Activated CD4-positive, alpha-beta T cell treated with anti-CD3 and anti-CD28 coated beads for 36 hours (primary cell): Measurements from ENCODE around the gene DDX28. TPM values are rescaled to one million over a fixed set of nuclear protein-coding genes. Genes with fewer than 3 reads are reported as not detected.
"Not testable (repeated sequence)": the region's sequence is repeated elsewhere in the genome, so short reads cannot be mapped to it uniquely, and the experiment has no call there.

Experiments
- ATAC-seq: fragments of 200-7000 bp; cut with Tn5 transposase; one replicate; pipeline ENCODE4 v1.10.0; 2021; ENCODE audit warnings: mild to moderate bottlenecking, moderate library complexity
- CTCF ChIA-PET: fragments of 350-600 bp; sonication (Branson Sonifier 250); formaldehyde crosslinking; loops from one replicate; lab custom pipeline; 2021; ENCODE audit warnings: antibody characterized with exemption; lab: Charles Lee
- POLR2A ChIA-PET: fragments of 350-600 bp; sonication (Branson Sonifier 250); formaldehyde crosslinking; loops from one replicate; lab custom pipeline; 2021; ENCODE audit warnings: antibody characterized with exemption, inconsistent platforms; lab: Charles Lee
- DNase-seq: peaks from one replicate; pipeline ENCODE4 v3.0.0-alpha.2; 2020
- H3K27ac Mint-ChIP-seq: one replicate; pipeline ENCODE4 v1.8.0; 2021; ENCODE audit warnings: mixed read lengths
- H3K27me3 Mint-ChIP-seq: one replicate; pipeline ENCODE4 v1.8.0; 2021; ENCODE audit warnings: mixed read lengths
- H3K36me3 Mint-ChIP-seq: one replicate; pipeline ENCODE4 v1.8.0; 2021; ENCODE audit warnings: low read depth, mixed read lengths
- H3K4me1 Mint-ChIP-seq: one replicate; pipeline ENCODE4 v1.8.0; 2021; ENCODE audit warnings: mixed read lengths
- H3K4me3 Mint-ChIP-seq: one replicate; pipeline ENCODE4 v1.8.0; 2021; ENCODE audit warnings: mild to moderate bottlenecking, moderate library complexity, mixed read lengths
- H3K9me3 Mint-ChIP-seq: one replicate; pipeline ENCODE4 v1.8.0; 2021; ENCODE audit warnings: low read depth, mixed read lengths
- intact Hi-C, 2 experiments: fragments of 100-400 bp; cut with DNase I in 1 of 2; cut with micrococcal nuclease in 1 of 2; formaldehyde crosslinking; loops; one replicate each; pipeline versions ENCODE4 v1.14.2 to v1.15.1; 2022 to 2024; cut with DNase I, micrococcal nuclease
- total RNA-seq, 2 experiments: library from RNA; stranded (reverse); gene quantifications; one replicate each; pipeline ENCODE4 v1.2.3, GENCODE V29; 2021

The DDX28 gene
- total RNA-seq, 2 experiments from 2014 or later = 13.7 to 17.1 TPM

- H3K4me1 Mint-ChIP-seq = peaks cover 7% of the 10 kb centered on the region
- no peak overlapping the region for H3K4me3 Mint-ChIP-seq
- no peaks in the 10 kb centered on the region for H3K9me3 Mint-ChIP-seq
- ChIA-PET CTCF (interaction anchor here (1.2 to 1.3 kb wide), 2 partner anchors 10 to 47 kb away, joined by 3 to 6 read pairs; no protein-coding TSS in a partner anchor), POLR2A (no interaction called here)
- intact Hi-C loops = no loop called here
- no peak for DNase-seq
- peaks cover 25% of the 10 kb centered on the region for H3K36me3 Mint-ChIP-seq
- no peak for ATAC-seq
- H3K27me3 Mint-ChIP-seq = no peaks in the 10 kb centered on the region
- no peak overlapping the region for H3K27ac Mint-ChIP-seq
Measured at GRCh38 chr16:68037841-68038597, 15.0 kb upstream of the DDX28 start.

- no peaks in the 10 kb centered on the region for H3K27me3 Mint-ChIP-seq
- peaks cover 23% of the 10 kb centered on the region for H3K36me3 Mint-ChIP-seq
- DNase-seq (no peak), ATAC-seq (no peak)
- no peak overlapping the region for H3K27ac Mint-ChIP-seq
- no peak overlapping the region for H3K4me3 Mint-ChIP-seq
- intact Hi-C loops = no loop called here
- POLR2A ChIA-PET = interaction anchor here (1.1 kb wide), 1 partner anchor 12 kb away, joined by 5 read pairs; the partner anchor contains the start of genes DDX28 and DUS2
- CTCF ChIA-PET = interaction anchor here (0.8 to 0.9 kb wide), 2 partner anchors 100 to 296 kb away, joined by 3 to 6 read pairs; no protein-coding TSS in a partner anchor
- H3K9me3 Mint-ChIP-seq = no peaks in the 10 kb centered on the region
- peaks cover 3% of the 10 kb centered on the region for H3K4me1 Mint-ChIP-seq
Measured at GRCh38 chr16:68035227-68035626, 12.2 kb upstream of the DDX28 start.

GRCh38 chr16:68033101-68033500 lies 10.1 kb upstream of the DDX28 start:
- Mint-ChIP-seq H3K4me3 (no peak overlapping the region), H3K36me3 (peaks cover 17% of the 10 kb centered on the region), H3K27ac (peak overlapping the region; percentile 56), H3K4me1 (no peaks in the 10 kb centered on the region), H3K27me3 (no peaks in the 10 kb centered on the region), H3K9me3 (no peaks in the 10 kb centered on the region)
- intact Hi-C loops = no loop called here
- no peak for ATAC-seq
- POLR2A ChIA-PET = no interaction called here
- no peak for DNase-seq
- CTCF ChIA-PET = no interaction called here

- Mint-ChIP-seq H3K9me3 (no peaks in the 10 kb centered on the region), H3K4me1 (no peaks in the 10 kb centered on the region), H3K4me3 (no peak overlapping the region), H3K27ac (no peak overlapping the region), H3K27me3 (no peaks in the 10 kb centered on the region), H3K36me3 (peaks cover 20% of the 10 kb centered on the region)
- ATAC-seq (peak; percentile 60), DNase-seq (no peak)
- intact Hi-C loops = no loop called here
- CTCF ChIA-PET = interaction anchor here (0.6 to 1.3 kb wide), 2 partner anchors 9 to 33 kb away, joined by 3 read pairs; partner anchors contain the start of genes DDX28 and DUS2
- POLR2A ChIA-PET = no interaction called here
Measured at GRCh38 chr16:68031951-68032350, 8.9 kb upstream of the DDX28 start.

- ATAC-seq, H3K4me3 Mint-ChIP-seq, intact Hi-C loops, H3K9me3 Mint-ChIP-seq, POLR2A ChIA-PET, DNase-seq, H3K4me1 Mint-ChIP-seq, H3K27ac Mint-ChIP-seq, H3K27me3 Mint-ChIP-seq: not testable (repeated sequence)
- peaks cover 25% of the 10 kb centered on the region for H3K36me3 Mint-ChIP-seq
- CTCF ChIA-PET = interaction anchor here (0.6 to 3.5 kb wide), 2 partner anchors 10 to 49 kb away, joined by 3 to 16 read pairs; no protein-coding TSS in a partner anchor
Measured at GRCh38 chr16:68030108-68030507, 7.1 kb upstream of the DDX28 start.

GRCh38 chr16:68028996-68029395 lies 6.0 kb upstream of the DDX28 start:
- Mint-ChIP-seq H3K4me1 (peaks cover 6% of the 10 kb centered on the region), H3K36me3 (peaks cover 22% of the 10 kb centered on the region), H3K27me3 (no peaks in the 10 kb centered on the region), H3K4me3 (no peak overlapping the region), H3K9me3 (no peaks in the 10 kb centered on the region), H3K27ac (no peak overlapping the region)
- intact Hi-C loops = no loop called here
- ChIA-PET POLR2A (interaction anchor here (0.7 kb wide), 1 partner anchor 16 kb away, joined by 6 read pairs; no protein-coding TSS in a partner anchor), CTCF (interaction anchor here (0.6 to 3.5 kb wide), 5 partner anchors 9 to 696 kb away, joined by 3 to 16 read pairs (median 4); no protein-coding TSS in a partner anchor)
- ATAC-seq (no peak), DNase-seq (no peak)

GRCh38 chr16:68022278-68022727 lies 729 bp downstream of the DDX28 start:
- intact Hi-C loops = loop anchor here (1.0 to 2.0 kb wide), 4 partner anchors 30 to 216 kb away; partner anchors contain the start of genes CENPT (in 1 of the 2), EDC4 (in 1 of the 2), NUTF2 (in 1 of the 2) and RANBP10 (in 1 of the 2)
- DNase-seq (no peak), ATAC-seq (peak; percentile 23)
- H3K27me3 Mint-ChIP-seq = no peaks in the 10 kb centered on the region
- H3K4me3 Mint-ChIP-seq = peak overlapping the region; percentile 95
- POLR2A ChIA-PET = interaction anchor here (0.6 to 3.5 kb wide), 4 partner anchors 23 to 216 kb away, joined by 3 to 21 read pairs (median 4); partner anchors contain the start of genes DPEP2, RANBP10 and TSNAXIP1
- no peaks in the 10 kb centered on the region for H3K9me3 Mint-ChIP-seq
- peaks cover 23% of the 10 kb centered on the region for H3K4me1 Mint-ChIP-seq
- peak overlapping the region; percentile 97 for H3K27ac Mint-ChIP-seq
- CTCF ChIA-PET = interaction anchor here (0.7 to 2.0 kb wide), 11 partner anchors 12 to 208 kb away, joined by 3 to 7 read pairs (median 3); no protein-coding TSS in a partner anchor
- peaks cover 20% of the 10 kb centered on the region for H3K36me3 Mint-ChIP-seq

- CTCF ChIA-PET = interaction anchor here (0.7 to 2.0 kb wide), 8 partner anchors 14 to 207 kb away, joined by 3 to 7 read pairs (median 4); no protein-coding TSS in a partner anchor
- ATAC-seq (no peak), DNase-seq (no peak)
- peaks cover 19% of the 10 kb centered on the region for H3K36me3 Mint-ChIP-seq
- H3K4me3 Mint-ChIP-seq = peak overlapping the region; percentile 95
- intact Hi-C loops = no loop called here
- H3K4me1 Mint-ChIP-seq = peaks cover 23% of the 10 kb centered on the region
- POLR2A ChIA-PET = interaction anchor here (0.6 to 3.5 kb wide), 2 partner anchors 22 to 203 kb away, joined by 5 to 21 read pairs; partner anchors contain the start of gene DPEP2
- no peaks in the 10 kb centered on the region for H3K9me3 Mint-ChIP-seq
- no peaks in the 10 kb centered on the region for H3K27me3 Mint-ChIP-seq
- H3K27ac Mint-ChIP-seq = peak overlapping the region; percentile 55
Measured at GRCh38 chr16:68021490-68021889, 1.5 kb downstream of the DDX28 start.

- Mint-ChIP-seq H3K27ac (no peak overlapping the region), H3K36me3 (peaks cover 12% of the 10 kb centered on the region), H3K9me3 (no peaks in the 10 kb centered on the region), H3K4me3 (no peak overlapping the region), H3K27me3 (no peaks in the 10 kb centered on the region), H3K4me1 (peaks cover 19% of the 10 kb centered on the region)
- ChIA-PET CTCF (interaction anchor here (1.1 to 1.2 kb wide), 2 partner anchors 20 to 65 kb away, joined by 3 read pairs; partner anchors contain the start of gene DPEP2), POLR2A (no interaction called here)
- intact Hi-C loops = no loop called here
- ATAC-seq = no peak
- no peak for DNase-seq
Measured at GRCh38 chr16:68019167-68019680, 3.8 kb downstream of the DDX28 start.

- Mint-ChIP-seq H3K36me3 (no peaks in the 10 kb centered on the region), H3K27me3 (no peaks in the 10 kb centered on the region), H3K4me3 (no peak within 1 kb of the TSS), H3K27ac (no peak within 1 kb of the TSS), H3K9me3 (no peaks in the 10 kb centered on the region), H3K4me1 (peaks cover 8% of the 10 kb centered on the region)
- ATAC-seq (no peak), DNase-seq (no peak)
- intact Hi-C loops = no loop called here
- ChIA-PET POLR2A (interaction anchor here (1.0 kb wide), 1 partner anchor 45 kb away, joined by 4 read pairs; no protein-coding TSS in a partner anchor), CTCF (interaction anchor here (0.6 to 1.1 kb wide), 2 partner anchors 10 to 14 kb away, joined by 3 read pairs; no protein-coding TSS in a partner anchor)
Measured at GRCh38 chr16:68015681-68016080, 7.4 kb downstream of the DDX28 start, which contains the start of gene DPEP2NB. Gene DPEP2NB, minus strand, starts transcription at chr16:68015911. Its CDS starts 141 bp downstream, at chr16:68015770.

- no peaks in the 10 kb centered on the region for H3K9me3 Mint-ChIP-seq
- H3K27ac Mint-ChIP-seq = no peak overlapping the region
- CTCF ChIA-PET = interaction anchor here (0.7 to 1.6 kb wide), 2 partner anchors 32 to 413 kb away, joined by 3 read pairs; no protein-coding TSS in a partner anchor
- H3K4me1 Mint-ChIP-seq = peaks cover 8% of the 10 kb centered on the region
- POLR2A ChIA-PET = no interaction called here
- peak; percentile 72 for ATAC-seq
- no peaks in the 10 kb centered on the region for H3K27me3 Mint-ChIP-seq
- H3K36me3 Mint-ChIP-seq = no peaks in the 10 kb centered on the region
- peak; percentile 21 for DNase-seq
- intact Hi-C loops = no loop called here
- H3K4me3 Mint-ChIP-seq = no peak overlapping the region
Measured at GRCh38 chr16:68013440-68013839, 9.6 kb downstream of the DDX28 start.
